GM18526 (cell line): Measurements from ENCODE around the gene S1PR2.

ENCODE experiments used
- POLR2A ChIP-seq: IDR thresholded peaks from 3 replicates; pipeline ENCODE4 v1.6.1; 2011; ENCODE audit not compliant: insufficient read length; ENCODE audit errors: extremely low read depth

Gene S1PR2

GRCh38 chr19:10259162-10259905 is 28.2 kb upstream of the S1PR2 start:
- TF ChIP-seq POLR2A, result no peak

- TF ChIP-seq POLR2A, result no peak
Observed at GRCh38 chr19:10258080-10258710, 27.1 kb upstream of the S1PR2 start.

GRCh38 chr19:10256970-10257615 is 26.0 kb upstream of the S1PR2 start:
- TF ChIP-seq POLR2A, result no peak

- TF ChIP-seq POLR2A, result no peak
Observed at GRCh38 chr19:10256551-10256950, 25.4 kb upstream of the S1PR2 start.

GRCh38 chr19:10255358-10255757 is 24.2 kb upstream of the S1PR2 start:
- no peak for TF ChIP-seq POLR2A

GRCh38 chr19:10254244-10254643 is 23.1 kb upstream of the S1PR2 start:
- no peak for TF ChIP-seq POLR2A

- no peak for TF ChIP-seq POLR2A
Observed at GRCh38 chr19:10252707-10253106, 21.6 kb upstream of the S1PR2 start.

GRCh38 chr19:10251792-10252694 is 20.9 kb upstream of the S1PR2 start, which contains the start of gene MRPL4:
Gene MRPL4, plus strand, starts transcription at chr19:10252214. Its CDS starts 40 bp downstream, at chr19:10252254.
- TF ChIP-seq POLR2A, result peak; percentile 78

GRCh38 chr19:10246511-10246910 is 15.4 kb upstream of the S1PR2 start:
- TF ChIP-seq POLR2A, result no peak

- no peak for TF ChIP-seq POLR2A
Observed at GRCh38 chr19:10245189-10245939, 14.2 kb upstream of the S1PR2 start.

- no peak for TF ChIP-seq POLR2A
Observed at GRCh38 chr19:10243606-10244005, 12.5 kb upstream of the S1PR2 start.

- no peak for TF ChIP-seq POLR2A
Observed at GRCh38 chr19:10238172-10238783, 7.1 kb upstream of the S1PR2 start.

- TF ChIP-seq POLR2A, result no peak
Observed at GRCh38 chr19:10237702-10238101, 6.6 kb upstream of the S1PR2 start.

GRCh38 chr19:10235003-10235402 is 3.9 kb upstream of the S1PR2 start:
- no peak for TF ChIP-seq POLR2A
